ENCODE data around the gene GRSF1.

- TF ChIP-seq CTCF (IDR thresholded peaks at IDR 0.05 in 4 of 5, conservative IDR thresholded peaks at IDR 0.05 in 1 of 5) (no peak), POLR2A (IDR thresholded peaks at IDR 0.05) (no peak)
These were observed 18.8 kb upstream of the GRSF1 start for GRCh38 chr4:70858454-70858853.
